GM18868 (cell line): ENCODE results near the gene PYROXD2.
A peak's percentile ranks its signal among the peaks of the same experiment; 100 is the strongest.

Experiments
- ATAC-seq: cut with Tn5 transposase; IDR thresholded peaks from one replicate; pipeline ENCODE4 v1.9.1; 2021; ENCODE audit warnings: mild to moderate bottlenecking, moderate library complexity; ENCODE audit not compliant: unreplicated experiment

PYROXD2 gene

DNA sequence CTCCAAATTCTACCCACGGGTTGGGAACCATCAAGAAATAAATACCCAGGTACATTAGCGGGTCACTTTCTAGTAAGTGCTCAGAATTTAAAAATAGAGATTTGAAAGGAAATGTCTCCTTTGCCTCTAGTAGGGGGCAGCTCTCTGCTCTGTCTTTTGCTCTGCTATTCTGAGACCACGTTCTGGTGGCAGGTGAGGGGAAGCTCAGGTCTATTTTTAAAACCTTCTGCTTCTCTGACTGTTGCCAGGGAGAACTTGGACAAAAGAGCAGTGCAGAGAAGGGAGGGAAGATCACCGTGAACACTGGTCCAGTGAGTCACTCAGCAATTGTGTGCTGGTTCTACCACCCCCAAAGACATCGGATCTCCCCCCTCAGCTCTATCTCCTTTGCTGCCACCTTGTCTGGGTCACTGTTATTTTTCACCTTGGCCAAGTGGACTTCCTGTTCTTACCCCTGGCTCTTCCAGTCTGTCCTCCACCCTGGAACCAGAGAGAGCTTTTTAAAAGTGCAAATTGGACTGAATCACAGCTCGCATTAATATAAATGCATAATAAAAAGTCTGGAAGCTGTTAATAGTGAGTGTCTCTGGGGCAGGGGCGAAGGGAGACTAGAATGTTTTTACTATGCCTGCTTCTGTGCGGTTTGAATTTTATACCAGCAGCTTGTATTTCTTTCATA, 74.6 kb downstream of the PYROXD2 start:
- peak; percentile 50 for ATAC-seq

DNA sequence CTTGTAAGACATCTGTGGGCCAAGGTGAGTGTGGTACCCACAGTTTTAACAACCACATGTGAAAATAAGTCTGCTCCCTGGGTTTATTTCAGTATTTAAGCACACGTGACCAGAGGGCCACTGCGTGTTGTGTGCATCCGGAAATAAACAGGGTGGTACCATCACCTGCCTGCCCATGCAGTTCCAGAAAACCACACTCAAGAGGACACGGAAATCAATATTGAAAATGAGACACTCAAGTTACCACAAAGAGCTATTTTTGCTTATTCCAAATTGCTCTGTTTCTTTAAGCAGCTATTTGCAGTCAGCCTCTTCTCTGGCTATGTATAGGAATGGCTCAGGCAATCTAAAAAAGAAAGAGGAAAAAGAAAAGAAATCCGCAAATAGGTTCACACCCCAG, 75.2 kb downstream of the PYROXD2 start:
- ATAC-seq, result peak; percentile 92

DNA sequence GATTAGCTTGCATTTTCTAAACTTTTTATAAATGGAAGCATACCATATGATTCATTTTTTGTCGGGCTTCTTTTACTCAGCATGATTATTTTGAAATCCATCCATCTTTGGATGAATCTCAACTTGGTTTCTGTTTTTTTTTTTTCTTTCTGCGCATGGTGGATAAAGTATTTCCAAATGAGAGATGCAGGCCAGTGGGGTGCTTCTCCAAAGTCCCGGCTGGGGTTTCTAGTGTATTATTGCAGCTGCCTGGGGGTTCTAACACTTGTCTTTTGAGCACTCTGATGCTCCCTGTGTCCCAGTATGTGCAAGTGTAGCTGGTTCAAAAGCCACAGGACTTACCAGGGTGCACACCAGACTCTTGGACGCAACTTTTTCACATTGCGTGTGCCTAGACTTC, 76.1 kb downstream of the PYROXD2 start:
- ATAC-seq, result no peak

- no peak for ATAC-seq
Measured at GRCh38 chr10:98338318-98338717, 76.7 kb downstream of the PYROXD2 start.

GRCh38 chr10:98337484-98337883, 77.5 kb downstream of the PYROXD2 start:
- no peak for ATAC-seq
